ENCODE data around the gene GTF3C6.
A peak's percentile ranks its signal among the peaks of the same experiment; 100 is the strongest.
"Not testable (repeated sequence)": the region's sequence is repeated elsewhere in the genome, so short reads cannot be mapped to it uniquely, and the experiment has no call there.

Gene GTF3C6

DNA sequence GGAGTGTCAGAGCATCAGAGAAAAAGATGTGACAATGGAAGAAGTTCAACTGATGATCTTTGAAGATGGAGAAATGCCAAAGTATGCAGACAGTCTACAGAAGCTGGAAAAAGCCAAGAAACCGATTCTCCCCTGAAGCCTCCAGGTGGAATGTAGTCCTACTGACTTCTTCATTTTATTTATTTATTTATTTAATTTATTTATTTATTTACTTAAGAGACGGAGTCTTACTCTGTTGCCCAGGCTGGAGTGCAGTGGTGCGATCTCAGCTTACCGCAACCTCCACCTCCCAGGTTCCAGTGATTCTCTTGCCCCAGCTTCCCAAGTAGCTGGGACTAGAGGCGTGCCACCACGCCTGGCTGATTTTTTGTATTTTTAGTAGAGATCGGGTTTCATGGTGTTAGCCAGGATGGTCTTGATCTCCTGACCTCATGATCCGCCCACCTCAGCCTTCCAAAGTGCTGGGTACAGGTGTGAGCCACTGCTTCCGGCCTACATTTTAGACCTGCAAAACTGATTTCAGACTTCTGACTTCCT is 21.1 kb downstream of the GTF3C6 start:
- no peak for DNase-seq (ENCODE audit: low spot score)

DNA sequence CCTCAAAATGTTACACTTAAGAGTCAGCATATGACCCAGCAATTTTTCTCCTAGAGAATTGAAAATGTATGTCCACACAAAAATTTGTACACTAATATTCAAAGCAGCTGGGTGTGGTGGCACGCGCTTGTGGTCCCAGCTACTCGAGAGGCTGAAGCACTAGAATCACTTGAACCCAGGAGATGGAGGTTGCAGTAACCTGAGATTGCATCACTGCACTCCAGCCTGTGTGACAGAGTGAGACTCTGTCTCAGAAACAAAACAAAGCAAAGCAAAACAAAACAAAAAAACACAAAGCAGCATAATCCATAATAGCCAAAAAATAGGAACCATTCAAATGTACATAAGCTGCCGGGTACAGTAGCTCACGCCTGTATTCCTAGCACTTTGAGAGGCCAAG is 21.7 kb downstream of the GTF3C6 start:
- DNase-seq (ENCODE audit: low spot score): no peak

DNA sequence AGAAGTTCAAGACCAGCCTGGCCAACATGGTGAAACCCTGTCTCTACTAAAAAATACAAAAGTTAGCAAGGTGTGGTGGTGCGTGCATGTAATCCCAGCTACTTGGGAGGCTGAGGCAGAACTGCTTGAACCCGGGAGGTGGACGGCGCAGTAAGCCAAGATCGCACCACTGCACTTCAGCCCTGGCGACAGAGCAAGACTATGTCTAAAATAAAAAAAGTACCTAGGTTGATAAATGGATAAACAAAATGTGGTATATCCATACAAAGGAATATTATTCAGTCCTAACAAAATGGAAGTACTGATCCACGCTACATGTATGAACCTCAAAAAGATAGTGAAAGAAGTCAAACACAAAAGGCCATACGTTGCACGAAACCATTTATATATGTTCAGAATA is 22.1 kb downstream of the GTF3C6 start:
- DNase-seq (ENCODE audit: low spot score): no peak

DNA sequence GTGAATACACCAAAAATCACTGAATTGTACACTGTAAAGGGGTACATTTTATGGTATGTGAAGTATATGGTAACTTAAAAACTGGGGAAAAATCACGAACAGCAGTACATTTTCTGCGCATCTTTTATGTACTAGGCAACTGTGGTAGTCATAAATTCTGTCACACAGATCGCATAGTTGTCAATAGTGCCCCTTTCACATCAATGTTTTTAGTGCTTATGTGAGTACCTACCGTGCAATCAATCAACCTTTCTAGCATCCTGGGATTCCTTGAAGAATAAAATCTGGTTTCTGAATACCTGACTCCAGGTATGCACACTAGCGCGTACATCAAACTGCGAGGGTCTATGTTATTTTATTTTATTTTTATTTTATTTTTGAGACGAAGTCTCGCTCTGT is 22.7 kb downstream of the GTF3C6 start:
- DNase-seq (ENCODE audit: low spot score): no peak

DNA sequence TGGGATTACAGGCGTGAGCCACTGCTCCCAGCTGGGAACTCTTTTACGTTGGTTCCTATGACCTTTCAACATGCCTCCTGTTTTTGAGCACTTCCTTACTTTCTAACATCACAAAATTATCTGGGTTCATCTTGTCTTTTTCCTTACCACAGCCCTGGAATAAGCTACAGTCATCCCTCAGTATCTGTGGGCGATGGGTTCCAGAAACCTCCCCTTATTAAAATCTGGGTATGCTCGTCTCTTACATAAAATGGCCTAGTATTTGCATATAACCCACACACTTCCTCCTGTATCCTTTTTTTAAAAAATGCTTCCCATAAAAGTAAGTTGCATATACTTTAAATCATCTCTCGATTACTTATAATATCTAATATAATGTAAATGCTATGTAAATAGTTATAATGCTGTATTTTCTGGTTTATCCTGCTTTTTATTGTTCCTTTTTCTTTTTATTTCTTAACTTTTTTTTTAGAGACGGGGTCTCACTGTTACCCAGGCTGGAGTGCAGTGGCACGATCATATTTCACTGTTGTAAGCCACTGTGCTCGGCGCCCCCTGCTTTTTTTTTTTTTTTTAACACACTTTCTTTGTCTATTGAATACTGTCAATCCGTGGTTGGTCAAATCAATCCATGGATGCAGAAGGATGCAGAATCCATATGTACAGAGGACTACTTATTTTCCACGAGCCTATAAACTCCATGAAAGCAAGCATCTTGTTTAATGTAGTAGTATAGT is 32.5 kb downstream of the GTF3C6 start:
- no peak for DNase-seq (ENCODE audit: low spot score)

DNA sequence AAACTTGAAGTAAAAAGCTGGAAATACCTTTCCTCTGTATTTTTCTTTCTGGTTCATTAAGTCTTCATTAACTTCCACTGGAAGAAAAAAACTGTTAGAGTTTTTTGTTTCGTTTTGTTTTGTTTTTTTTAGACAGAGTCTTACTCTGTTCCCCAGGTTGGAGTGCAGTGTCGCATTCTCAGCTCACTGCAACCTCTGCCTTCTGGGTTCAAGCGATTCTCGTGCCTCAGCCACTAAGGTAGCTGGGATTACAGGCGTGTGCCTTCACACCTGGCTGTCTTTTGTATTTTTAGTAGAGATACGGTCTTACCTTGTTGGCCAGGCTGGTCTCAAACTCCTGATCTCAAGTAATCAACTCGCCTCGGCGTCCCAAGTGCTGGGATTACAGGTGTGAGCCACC is 38.2 kb downstream of the GTF3C6 start:
- no peak for DNase-seq (ENCODE audit: low spot score)

DNA sequence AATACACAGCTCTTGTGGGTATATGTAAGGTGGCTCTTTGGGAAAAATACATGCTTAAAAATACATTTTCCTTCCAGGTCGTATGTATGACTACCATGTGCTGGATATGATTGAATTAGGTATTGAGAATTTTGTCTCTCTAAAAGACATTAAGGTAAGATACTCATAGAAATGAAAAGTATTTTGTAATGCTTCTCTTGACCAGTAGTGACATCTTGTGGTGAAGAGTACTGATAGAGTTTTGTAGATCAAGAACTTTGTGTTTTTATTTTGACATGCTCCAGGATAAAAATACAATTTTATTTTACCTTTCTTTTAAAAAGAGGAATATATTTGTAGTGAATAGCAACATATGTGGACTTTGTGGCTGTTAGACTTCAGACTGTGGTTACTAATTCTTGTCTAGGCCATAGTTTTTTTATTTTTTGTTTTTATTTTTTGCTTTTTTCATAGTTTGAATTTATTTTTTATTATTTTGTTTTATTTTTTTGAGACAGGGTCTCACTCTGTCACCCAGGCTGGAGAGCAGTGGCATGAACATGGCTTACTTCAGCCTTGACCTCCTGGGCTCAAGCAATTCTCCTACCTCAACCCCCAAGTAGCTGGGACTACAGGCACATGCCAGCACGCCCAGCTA is 41.2 kb downstream of the GTF3C6 start:
- DNase-seq (ENCODE audit: low spot score): no peak

DNA sequence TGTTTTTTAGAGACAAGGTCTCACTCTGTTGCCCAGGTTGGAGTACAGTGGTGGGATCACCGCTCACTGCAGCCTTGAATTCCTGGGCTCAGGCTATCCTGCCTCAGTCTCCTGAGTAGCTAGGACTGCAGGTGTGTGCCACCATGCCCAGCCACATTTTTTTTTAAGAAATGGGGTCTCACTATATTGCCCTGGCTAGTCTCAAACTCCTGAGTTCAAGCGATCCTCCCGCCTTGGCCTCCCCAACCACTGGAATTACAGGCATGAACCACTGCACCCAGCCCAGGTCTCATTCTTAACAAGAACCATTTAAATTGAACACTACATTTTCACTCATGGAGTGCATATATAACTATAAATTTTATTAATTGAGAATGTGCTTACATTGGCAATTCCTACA is 43.8 kb downstream of the GTF3C6 start:
- DNase-seq (ENCODE audit: low spot score): no peak

DNA sequence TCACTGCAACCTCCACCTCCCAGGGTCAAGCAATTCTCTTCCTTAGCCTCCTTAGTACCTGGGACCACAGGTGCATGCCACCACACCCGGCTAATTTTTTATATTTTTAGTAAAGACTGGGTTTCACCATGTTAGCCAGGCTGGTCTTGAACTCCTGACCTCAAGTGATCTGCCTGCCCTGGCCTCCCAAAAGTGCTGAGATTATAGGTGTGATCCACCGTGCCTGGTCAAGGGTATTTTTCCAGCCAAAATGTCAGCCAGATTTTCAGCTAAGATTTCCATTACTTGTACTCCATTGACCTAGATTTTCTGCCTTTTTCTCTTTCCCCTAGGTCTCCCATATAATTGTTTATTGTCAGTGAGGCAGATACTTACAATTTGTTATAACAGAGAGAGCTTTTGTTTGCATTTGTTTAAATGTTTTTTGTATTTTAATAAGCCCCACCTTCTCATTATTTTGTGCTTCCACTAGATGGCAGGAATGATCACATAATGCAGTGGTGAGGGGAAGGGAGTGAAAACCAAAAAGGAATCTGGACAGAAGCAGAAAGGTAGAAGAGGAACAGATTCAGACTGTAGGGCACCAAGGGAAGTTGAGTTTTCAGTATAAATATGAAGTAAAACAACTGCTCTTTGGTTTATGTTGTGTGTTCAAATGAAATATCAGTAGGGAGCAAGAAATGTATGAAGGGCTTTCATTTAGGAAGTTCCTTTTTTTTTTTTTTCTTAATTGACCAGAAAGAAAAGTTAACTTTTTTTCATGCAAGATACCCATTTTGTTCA is 53.0 kb downstream of the GTF3C6 start:
- peak; percentile 69 for DNase-seq (ENCODE audit: low spot score)

DNA sequence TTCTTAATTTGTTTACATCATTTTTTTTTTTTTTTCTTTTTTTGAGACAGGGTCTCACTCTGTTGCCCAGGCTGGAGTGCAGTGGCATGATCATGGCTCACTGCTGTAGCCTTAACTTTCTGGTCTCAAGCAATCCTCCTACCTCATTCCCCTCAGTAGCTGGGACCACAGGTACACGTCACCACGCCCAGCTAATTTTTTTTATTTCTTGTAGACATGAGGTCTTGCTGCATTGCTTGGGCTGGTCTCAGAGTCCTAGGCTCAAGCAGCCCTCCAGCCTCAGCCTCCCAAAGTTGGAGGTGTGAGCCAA is 53.6 kb downstream of the GTF3C6 start:
- no peak for DNase-seq (ENCODE audit: low spot score)

DNA sequence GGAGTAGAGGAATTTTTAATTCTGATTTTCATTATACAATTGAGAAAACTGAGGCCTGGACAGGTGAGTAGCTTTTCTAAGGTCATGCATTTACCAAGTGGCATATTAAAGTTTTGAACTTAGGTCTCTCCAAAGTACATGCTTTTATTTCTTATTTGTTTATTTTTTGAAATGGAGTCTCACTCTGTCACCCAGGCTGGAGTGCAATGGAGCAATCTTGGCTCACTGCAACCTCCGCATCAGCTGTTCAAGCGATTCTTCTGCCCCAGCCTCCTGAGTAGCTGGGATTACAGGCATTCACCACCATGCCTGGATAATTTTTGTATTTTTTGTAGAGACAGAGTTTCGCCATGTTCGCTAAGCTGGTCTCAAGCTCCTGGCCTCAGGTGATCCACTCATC is 54.0 kb downstream of the GTF3C6 start:
- not testable (repeated sequence) for DNase-seq (ENCODE audit: low spot score)

DNA sequence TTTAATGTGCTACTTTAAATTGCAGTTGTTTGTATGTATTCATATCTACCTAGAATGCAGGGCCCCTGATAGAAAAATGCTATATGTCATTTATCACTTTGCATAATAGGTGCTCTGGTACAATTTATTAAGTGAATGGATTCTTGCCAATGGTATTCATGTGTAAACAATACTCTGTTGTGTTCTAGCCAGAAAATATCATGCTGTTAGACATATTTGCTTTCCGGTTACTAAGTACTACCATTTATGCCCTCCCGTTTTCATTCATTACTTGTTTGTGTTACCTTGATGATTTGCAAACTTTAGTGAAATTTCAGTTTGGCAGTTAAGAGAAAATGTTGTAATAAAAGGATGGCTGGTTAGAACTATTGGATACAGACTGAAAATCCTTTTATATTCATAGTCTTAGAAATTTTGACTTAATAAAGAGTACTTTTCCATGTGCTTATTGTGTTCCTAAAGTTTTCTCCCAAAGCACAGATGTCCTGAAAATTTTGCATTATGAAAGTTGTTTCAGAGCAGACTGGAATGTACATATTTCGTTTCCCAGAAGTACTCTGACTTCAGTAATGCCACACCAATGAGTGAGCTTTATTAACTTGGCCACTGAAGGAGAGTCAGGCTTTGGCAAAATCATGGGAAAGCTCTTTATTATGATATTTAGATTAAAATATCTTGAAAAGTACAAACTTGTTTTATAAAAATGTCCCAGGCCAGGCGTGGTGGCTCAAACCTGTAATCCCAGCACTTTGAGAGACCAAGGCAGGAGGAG is 54.8 kb downstream of the GTF3C6 start:
- DNase-seq (ENCODE audit: low spot score): no peak

DNA sequence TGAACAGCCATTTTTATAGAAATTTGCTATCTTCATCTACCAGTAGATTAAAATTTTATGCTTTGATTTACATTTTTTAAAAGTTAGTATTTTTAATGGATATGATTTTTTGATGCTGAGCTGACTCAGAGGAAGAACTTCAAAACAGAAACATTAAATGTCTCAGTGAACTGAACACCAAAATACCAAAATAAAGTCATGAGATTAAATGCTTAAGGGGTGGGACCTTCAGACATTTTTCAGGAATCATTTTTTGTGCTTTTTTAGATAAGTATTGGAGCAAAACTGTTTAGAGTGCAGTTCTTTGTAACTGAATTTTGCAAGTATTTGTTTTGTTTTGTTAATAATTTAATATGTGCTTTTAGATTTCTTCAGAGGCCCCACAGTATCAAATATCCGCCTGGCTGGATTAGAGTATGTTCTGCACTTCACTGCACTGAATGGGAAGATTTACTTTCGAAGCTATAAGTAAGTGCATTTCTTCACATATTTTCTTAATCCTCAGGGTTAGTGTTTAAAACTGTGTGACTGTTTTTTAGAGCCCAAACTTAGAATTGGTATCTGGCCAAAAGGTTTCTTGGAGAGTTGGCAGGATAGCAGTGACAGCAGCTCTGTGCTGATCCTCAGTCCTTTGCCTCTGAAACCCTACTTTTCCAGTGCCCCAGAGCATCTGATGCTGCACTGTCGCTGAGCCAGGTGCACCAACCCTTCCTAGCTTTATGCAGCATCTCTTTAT is 57.1 kb downstream of the GTF3C6 start:
- no peak for DNase-seq (ENCODE audit: low spot score)

DNA sequence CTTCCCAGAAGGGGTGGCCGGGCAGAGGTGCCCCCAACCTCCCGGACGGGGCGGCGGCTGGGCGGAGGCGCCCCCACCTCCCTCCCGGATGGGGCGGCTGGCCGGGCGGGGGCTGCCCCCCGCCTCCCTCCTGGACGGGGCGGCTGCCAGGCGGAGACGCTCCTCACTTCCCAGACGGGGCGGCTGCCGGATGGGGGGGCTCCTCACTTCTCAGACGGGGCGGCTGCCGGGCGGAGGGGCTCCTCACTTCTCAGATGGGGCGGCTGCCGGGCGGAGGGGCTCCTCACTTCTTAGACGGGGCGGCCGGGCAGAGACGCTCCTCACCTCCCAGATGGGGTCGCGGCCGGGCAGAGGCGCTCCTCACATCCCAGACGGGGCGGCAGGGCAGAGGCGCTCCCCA is 58.7 kb downstream of the GTF3C6 start:
- DNase-seq (ENCODE audit: low spot score): not testable (repeated sequence)
